Stimulated activated CD8-positive, alpha-beta memory T cell treated with anti-CD3 and anti-CD28 coated beads, Interleukin-7, amount 100 ng/mL, for 48 hours (primary cell): ENCODE data around the gene HOXD1.

Experiments
- DNase-seq, 2 donors: peaks; one replicate each; pipeline ENCODE4 v3.0.0-alpha.2; 2020; ENCODE audit warnings: low read depth in 1 of 2; ENCODE audit errors: extremely low read depth in 1 of 2

HOXD1 gene

GRCh38 chr2:176234940-176235339 is 46.5 kb downstream of the HOXD1 start:
- no peak for DNase-seq

- DNase-seq = no peak
These were observed 49.0 kb downstream of the HOXD1 start for GRCh38 chr2:176237456-176237855.

- no peak for DNase-seq
These were observed 50.6 kb downstream of the HOXD1 start for GRCh38 chr2:176239031-176239430.

GRCh38 chr2:176240301-176240700 is 51.8 kb downstream of the HOXD1 start:
- DNase-seq = no peak
